Stomach (tissue), 9 donors: ENCODE measurements around the gene RBFOX2. TPM values are rescaled to one million over a fixed set of nuclear protein-coding genes. Genes with fewer than 3 reads are reported as not detected.

ENCODE experiments used
- DNase-seq, 2 donors: peaks; one replicate each; pipeline versions ENCODE4 v3.0.0 to v3.0.0-alpha.2; 2013 to 2019
- H3K27ac ChIP-seq, 5 donors: fragments of 200-600 bp in 4 of 5; sonication (generic) in 4 of 5; one replicate each; pipeline ENCODE4 v1.5.1; 2013 to 2019; ENCODE audit warnings: mild to moderate bottlenecking in 1 of 5, moderate library complexity in 1 of 5
- H3K27me3 ChIP-seq, 3 donors: fragments of 200-600 bp; sonication (generic); one replicate each; pipeline ENCODE4 v1.5.1; 2017 to 2019; ENCODE audit warnings: mixed run types in 1 of 3
- H3K36me3 ChIP-seq, 4 donors: fragments of 200-600 bp; sonication (generic); 1 replicate in 3 of 4; 2 replicates in 1 of 4; pipeline ENCODE4 v1.5.1; 2016 to 2019
- H3K4me1 ChIP-seq, 4 donors: fragments of 200-600 bp; sonication (generic); one replicate each; pipeline ENCODE4 v1.5.1; 2016 to 2019
- H3K4me3 ChIP-seq, 4 donors: fragments of 200-600 bp; sonication (generic) in 3 of 4; one replicate each; pipeline ENCODE4 v1.5.1; 2016 to 2019; ENCODE audit warnings: mild to moderate bottlenecking in 1 of 4
- H3K9me3 ChIP-seq, 4 donors: fragments of 200-600 bp; sonication (generic); one replicate each; pipeline ENCODE4 v1.5.1; 2016 to 2019
- EP300 ChIP-seq: sonication (generic); formaldehyde crosslinking; IDR thresholded peaks from one replicate; pipeline ENCODE4 v1.6.1; 2017; ENCODE audit warnings: antibody characterized with exemption
- POLR2A ChIP-seq, 4 donors: fragments of 450-650 bp; IDR thresholded peaks; one replicate each; pipeline ENCODE4 v1.6.1; 2016; ENCODE audit warnings: antibody characterized with exemption in 4 of 4, control low read depth in 2 of 4, mild to moderate bottlenecking in 1 of 4, moderate library complexity in 1 of 4
- POLR2AphosphoS5 ChIP-seq, 3 donors: sonication (generic); formaldehyde crosslinking; IDR thresholded peaks; one replicate each; pipeline ENCODE4 v1.6.1; 2016; ENCODE audit warnings: antibody characterized with exemption in 3 of 3
- WGBS, 5 donors: extraction: QIAGEN DNeasy Blood & Tissue Kit in 3 of 5; methylation state at CpG; one replicate each; pipeline versions ENCODE4 v1.1.5 to v1.1.7; 2013 to 2018; 5-methylcytosine and 5-hydroxymethylcytosine counted together
- intact Hi-C: fragments of 100-400 bp; cut with DNase I; formaldehyde crosslinking; loops from one replicate; pipeline ENCODE4 v1.15.1; 2023; ENCODE audit warnings: low total_unique reads
- polyA plus RNA-seq, 3 donors: library from polyadenylated mRNA; stranded (reverse); fragments of 200-250 nt; gene quantifications; one replicate each; pipeline ENCODE4 v1.2.3, GENCODE V29; 2013
- total RNA-seq, 5 donors: library from RNA; depleted of rRNA; stranded (reverse); fragments of >200 nt; gene quantifications; one replicate each; pipeline versions ENCODE4 v1.1.0 to v1.2.3, GENCODE V29; 2014 to 2016
- TF ChIP-seq, protein P1 (sequence below), 7 experiments: fragments of 450-650 bp in 4 of 7; fragments of 200-600 bp in 3 of 7; sonication (generic) in 3 of 7; IDR thresholded peaks; one replicate each; pipeline ENCODE4 v1.5.1; 2016 to 2019; ENCODE audit warnings: antibody characterized with exemption in 7 of 7, control low read depth in 2 of 7, mild to moderate bottlenecking in 1 of 7
- donor health status: healthy with polysubstance abuse.
- donor health status: Bipolar disorder and iron deficiency.
- donor health status: healthy.

RBFOX2 gene
- total and polyA plus RNA-seq, 8 donors = 14.9 to 176 (median 46.7) TPM

DNA sequence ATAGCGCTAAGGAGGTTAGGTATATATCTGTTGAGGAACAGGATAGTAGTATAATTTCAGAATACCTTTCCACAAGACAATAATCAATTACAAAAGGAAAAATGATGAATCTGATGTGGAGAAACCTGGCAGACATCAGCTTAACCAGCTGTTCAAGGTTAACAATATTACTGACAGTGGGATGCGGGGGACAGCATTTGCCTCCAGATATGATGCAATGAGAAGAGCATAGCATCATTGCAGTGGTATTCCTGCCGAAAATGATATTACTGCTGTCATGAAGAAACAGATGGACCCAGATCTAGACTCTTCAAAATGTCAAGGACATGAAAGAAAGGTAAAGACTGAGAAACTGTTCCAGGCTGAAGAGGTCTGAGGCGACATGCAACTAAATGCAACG lies 49.7 kb downstream of the RBFOX2 start:
- Histone ChIP-seq H3K27ac (peak overlapping the region in 1 of 5 donors; percentile 35), H3K4me1 (peaks cover 7 to 70% (median 30%) of the 10 kb centered on the region in 4 donors), H3K9me3 (no peaks in the 10 kb centered on the region), H3K27me3 (no peaks in the 10 kb centered on the region), H3K4me3 (no peak overlapping the region), H3K36me3 (no peaks in the 10 kb centered on the region)
- no peak for DNase-seq
- 85 to 93% (median 90%) methylated on average over 5 of the region's 5 CpGs for WGBS, 5 donors
- TF ChIP-seq EP300 = no peak
- TF ChIP-seq, protein P1, sequence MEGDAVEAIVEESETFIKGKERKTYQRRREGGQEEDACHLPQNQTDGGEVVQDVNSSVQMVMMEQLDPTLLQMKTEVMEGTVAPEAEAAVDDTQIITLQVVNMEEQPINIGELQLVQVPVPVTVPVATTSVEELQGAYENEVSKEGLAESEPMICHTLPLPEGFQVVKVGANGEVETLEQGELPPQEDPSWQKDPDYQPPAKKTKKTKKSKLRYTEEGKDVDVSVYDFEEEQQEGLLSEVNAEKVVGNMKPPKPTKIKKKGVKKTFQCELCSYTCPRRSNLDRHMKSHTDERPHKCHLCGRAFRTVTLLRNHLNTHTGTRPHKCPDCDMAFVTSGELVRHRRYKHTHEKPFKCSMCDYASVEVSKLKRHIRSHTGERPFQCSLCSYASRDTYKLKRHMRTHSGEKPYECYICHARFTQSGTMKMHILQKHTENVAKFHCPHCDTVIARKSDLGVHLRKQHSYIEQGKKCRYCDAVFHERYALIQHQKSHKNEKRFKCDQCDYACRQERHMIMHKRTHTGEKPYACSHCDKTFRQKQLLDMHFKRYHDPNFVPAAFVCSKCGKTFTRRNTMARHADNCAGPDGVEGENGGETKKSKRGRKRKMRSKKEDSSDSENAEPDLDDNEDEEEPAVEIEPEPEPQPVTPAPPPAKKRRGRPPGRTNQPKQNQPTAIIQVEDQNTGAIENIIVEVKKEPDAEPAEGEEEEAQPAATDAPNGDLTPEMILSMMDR (IDR thresholded peaks at IDR 0.05) = no peak
- no peak for TF ChIP-seq POLR2AphosphoS5 (IDR thresholded peaks at IDR 0.05)
- no peak for TF ChIP-seq POLR2A (IDR thresholded peaks at IDR 0.05)
- intact Hi-C loops = no loop called here

DNA sequence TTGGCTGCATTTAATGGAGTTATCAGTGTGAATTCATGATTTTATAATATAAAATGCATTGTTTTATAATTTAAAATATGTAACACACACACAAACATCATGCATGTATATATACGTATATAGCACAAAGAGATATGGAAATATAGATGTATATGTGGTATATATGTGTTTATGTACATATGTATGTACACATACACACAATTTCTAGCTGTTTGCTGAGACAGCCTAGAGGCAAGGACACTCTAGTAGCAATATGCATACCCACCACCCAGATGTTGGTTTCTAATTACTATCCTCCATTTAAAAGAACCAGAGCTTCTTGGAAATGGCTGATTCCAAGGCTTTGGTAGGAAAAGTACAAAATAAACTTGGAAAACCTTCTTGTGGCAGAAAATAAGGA lies 50.4 kb downstream of the RBFOX2 start:
- no peak overlapping the region for H3K4me3 ChIP-seq
- TF ChIP-seq EP300 (no peak), POLR2AphosphoS5 (IDR thresholded peaks at IDR 0.05) (no peak), POLR2A (IDR thresholded peaks at IDR 0.05) (no peak)
- TF ChIP-seq, protein P1 (IDR thresholded peaks at IDR 0.05) = no peak
- no peaks in the 10 kb centered on the region for H3K27me3 ChIP-seq
- DNase-seq = no peak
- H3K4me1 ChIP-seq = peaks cover 14 to 70% (median 34%) of the 10 kb centered on the region in 4 donors
- WGBS, 5 donors = 83 to 94% (median 89%) methylated on average over 1 of the region's 1 CpG
- peak overlapping the region in 1 of 5 donors; percentile 35 for H3K27ac ChIP-seq
- no peaks in the 10 kb centered on the region for H3K36me3 ChIP-seq
- intact Hi-C loops = no loop called here
- no peaks in the 10 kb centered on the region for H3K9me3 ChIP-seq

DNA sequence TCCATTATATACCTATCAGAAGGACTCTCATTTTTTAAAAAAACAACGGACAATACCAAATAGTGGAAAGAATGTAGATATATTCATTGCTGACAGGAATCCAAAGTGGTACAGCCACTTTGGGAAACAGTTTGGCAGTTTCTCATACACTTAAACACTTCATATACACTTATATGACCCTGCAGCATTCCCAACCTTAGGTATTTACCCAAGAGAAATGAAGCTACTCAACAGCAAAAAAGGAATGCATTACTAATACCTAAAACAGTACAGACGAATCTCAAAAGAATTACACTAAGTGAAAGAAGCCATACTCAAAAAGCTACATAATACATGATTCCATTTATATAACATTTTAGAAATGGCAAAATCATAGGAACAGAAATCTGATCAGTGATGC lies 51.5 kb downstream of the RBFOX2 start:
- intact Hi-C loops = no loop called here
- Histone ChIP-seq H3K36me3 (no peaks in the 10 kb centered on the region), H3K4me3 (no peak overlapping the region), H3K27me3 (no peaks in the 10 kb centered on the region), H3K4me1 (peaks cover 23 to 70% (median 38%) of the 10 kb centered on the region in 4 donors), H3K9me3 (no peaks in the 10 kb centered on the region), H3K27ac (no peak overlapping the region)
- 65 to 82% (median 78%) methylated on average over 2 of the region's 2 CpGs for WGBS, 5 donors
- TF ChIP-seq EP300 (no peak), POLR2A (IDR thresholded peaks at IDR 0.05) (no peak), POLR2AphosphoS5 (IDR thresholded peaks at IDR 0.05) (no peak)
- TF ChIP-seq, protein P1 (IDR thresholded peaks at IDR 0.05) = no peak
- no peak for DNase-seq

DNA sequence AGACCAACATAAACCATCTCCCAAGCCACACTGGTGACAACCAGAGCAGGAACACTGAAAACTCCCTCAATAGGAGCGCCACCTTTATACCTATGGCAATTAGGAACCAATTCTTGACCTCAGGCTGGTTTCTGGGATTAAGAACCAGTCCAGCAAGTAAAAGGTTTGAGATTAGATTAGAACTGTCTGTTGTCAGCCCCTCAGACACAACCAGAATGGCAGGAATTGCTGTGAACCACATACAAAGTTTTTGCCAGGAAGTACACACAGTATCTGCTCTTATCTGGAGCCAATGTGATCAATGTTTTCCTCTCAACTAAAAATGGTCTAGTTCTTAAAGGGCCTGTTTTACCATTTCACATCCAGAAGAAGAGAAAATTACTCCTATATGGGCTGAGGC lies 55.2 kb downstream of the RBFOX2 start:
- TF ChIP-seq, protein P1 (IDR thresholded peaks at IDR 0.05) = no peak
- no peak for TF ChIP-seq POLR2A (IDR thresholded peaks at IDR 0.05)
- TF ChIP-seq EP300 = no peak
- TF ChIP-seq POLR2AphosphoS5 (IDR thresholded peaks at IDR 0.05) = peak in 1 of 3 donors; percentile 36
- Histone ChIP-seq H3K4me3 (peak overlapping the region in 1 of 4 donors; percentile 9), H3K4me1 (peaks cover 38 to 96% (median 62%) of the 10 kb centered on the region in 4 donors), H3K27ac (peak overlapping the region; percentile 77 to 88 (median 81)), H3K27me3 (no peaks in the 10 kb centered on the region), H3K9me3 (no peaks in the 10 kb centered on the region), H3K36me3 (no peaks in the 10 kb centered on the region)
- peak in 1 of 2 donors; percentile 47 for DNase-seq
- intact Hi-C loops = no loop called here
- 27 to 60% (median 50%) methylated on average over 1 of the region's 1 CpG for WGBS, 5 donors
